ENCODE results near the gene C2CD4D. TPM values are rescaled to one million over a fixed set of nuclear protein-coding genes. Genes with fewer than 3 reads are reported as not detected.
A peak's percentile ranks its signal among the peaks of the same experiment; 100 is the strongest.

C2CD4D gene
- total RNA-seq, 1 experiment from 2014 or later, result 0.94 TPM

DNA sequence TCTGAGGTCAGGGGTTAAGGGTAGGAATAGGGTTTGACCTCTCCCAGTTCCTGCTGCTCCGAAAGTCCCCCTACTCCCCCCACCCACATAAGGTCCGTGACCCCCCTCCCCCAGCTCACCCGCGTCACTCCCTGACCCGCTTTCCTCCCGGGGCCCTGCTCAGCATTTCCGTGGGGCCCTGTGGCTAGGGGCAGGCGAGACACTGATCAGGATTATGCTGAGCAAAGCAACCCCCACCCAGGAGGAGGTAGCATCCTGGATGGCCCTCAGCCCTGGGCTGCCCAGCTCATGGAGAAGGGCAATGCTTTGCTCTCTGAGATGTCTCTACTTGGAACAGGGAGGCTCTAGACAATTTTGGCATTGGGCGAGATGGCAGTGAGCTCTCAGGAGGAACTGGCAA, 11.8 kb downstream of the C2CD4D start (continued):
- TF ChIP-seq, protein P1, sequence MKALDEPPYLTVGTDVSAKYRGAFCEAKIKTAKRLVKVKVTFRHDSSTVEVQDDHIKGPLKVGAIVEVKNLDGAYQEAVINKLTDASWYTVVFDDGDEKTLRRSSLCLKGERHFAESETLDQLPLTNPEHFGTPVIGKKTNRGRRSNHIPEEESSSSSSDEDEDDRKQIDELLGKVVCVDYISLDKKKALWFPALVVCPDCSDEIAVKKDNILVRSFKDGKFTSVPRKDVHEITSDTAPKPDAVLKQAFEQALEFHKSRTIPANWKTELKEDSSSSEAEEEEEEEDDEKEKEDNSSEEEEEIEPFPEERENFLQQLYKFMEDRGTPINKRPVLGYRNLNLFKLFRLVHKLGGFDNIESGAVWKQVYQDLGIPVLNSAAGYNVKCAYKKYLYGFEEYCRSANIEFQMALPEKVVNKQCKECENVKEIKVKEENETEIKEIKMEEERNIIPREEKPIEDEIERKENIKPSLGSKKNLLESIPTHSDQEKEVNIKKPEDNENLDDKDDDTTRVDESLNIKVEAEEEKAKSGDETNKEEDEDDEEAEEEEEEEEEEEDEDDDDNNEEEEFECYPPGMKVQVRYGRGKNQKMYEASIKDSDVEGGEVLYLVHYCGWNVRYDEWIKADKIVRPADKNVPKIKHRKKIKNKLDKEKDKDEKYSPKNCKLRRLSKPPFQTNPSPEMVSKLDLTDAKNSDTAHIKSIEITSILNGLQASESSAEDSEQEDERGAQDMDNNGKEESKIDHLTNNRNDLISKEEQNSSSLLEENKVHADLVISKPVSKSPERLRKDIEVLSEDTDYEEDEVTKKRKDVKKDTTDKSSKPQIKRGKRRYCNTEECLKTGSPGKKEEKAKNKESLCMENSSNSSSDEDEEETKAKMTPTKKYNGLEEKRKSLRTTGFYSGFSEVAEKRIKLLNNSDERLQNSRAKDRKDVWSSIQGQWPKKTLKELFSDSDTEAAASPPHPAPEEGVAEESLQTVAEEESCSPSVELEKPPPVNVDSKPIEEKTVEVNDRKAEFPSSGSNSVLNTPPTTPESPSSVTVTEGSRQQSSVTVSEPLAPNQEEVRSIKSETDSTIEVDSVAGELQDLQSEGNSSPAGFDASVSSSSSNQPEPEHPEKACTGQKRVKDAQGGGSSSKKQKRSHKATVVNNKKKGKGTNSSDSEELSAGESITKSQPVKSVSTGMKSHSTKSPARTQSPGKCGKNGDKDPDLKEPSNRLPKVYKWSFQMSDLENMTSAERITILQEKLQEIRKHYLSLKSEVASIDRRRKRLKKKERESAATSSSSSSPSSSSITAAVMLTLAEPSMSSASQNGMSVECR (CRISPR knock-in tag; IDR thresholded peaks at IDR 0.05; ENCODE audit: borderline replicate concordance), result no peak
- TF ChIP-seq SMAD4 (CRISPR knock-in tag; IDR thresholded peaks at IDR 0.05) (no peak), ZBTB21 (CRISPR knock-in tag; IDR thresholded peaks at IDR 0.05; ENCODE audit: borderline replicate concordance) (no peak), ZNF138 (CRISPR knock-in tag; conservative IDR thresholded peaks at IDR 0.05) (no peak)

DNA sequence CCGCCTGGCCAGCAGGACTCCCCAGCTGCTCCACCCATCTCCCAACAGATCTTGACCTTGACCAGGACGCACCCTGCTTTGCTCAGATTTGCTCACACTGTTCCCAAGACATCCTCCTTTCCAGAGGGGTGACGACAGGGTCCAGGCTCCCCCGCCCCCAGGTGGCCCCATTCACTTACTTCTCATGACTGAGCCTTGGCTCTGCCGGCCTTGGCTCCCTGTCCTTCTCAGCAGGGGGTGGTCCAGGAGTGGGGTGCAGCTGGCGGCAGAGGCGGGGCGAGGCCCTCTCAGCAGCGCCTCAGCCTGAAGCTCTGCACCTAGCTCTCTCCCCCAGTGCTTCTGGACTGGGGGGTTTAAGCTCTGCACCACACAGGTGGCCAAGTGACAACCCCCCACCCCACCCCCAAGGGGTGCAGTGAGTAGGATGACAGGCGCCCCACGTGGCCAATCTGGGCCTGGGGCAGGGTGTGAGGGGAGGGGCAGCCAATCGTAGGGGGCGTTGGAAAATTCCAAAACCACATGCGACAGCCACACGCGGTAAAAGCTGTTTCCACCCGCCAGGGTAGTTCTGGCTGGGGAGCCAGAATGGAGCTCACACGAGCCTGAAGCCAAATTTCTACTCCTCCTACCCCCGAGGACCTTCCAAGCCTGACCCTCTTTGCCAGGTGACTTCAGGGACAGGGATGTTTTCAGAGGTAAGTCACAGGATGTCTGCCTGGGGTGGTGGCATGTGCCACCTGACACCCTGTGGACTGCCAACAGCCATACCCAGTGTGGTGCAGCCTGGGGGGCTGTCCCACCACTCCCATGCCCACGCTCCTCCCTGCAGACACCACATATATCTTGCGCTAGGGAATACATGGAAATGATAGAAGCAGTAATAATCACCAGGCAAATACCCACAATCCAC, 13.6 kb downstream of the C2CD4D start:
- DNase-seq (ENCODE audit: low spot score) (peak; percentile 55), ATAC-seq (peak; percentile 38)
- H3K27ac Mint-ChIP-seq, result no peak overlapping the region
- CTCF ChIA-PET, result interaction anchor here (0.6 to 2.6 kb wide), 9 partner anchors 10 to 396 kb away, joined by 3 to 15 read pairs (median 4); partner anchors contain the start of genes C2CD4D, CELF3 and TDRKH
- peaks cover 47% of the 10 kb centered on the region for H3K4me1 Mint-ChIP-seq
- H3K9me3 Mint-ChIP-seq, result no peaks in the 10 kb centered on the region
- H3K4me3 Mint-ChIP-seq, result peak overlapping the region; percentile 24
- H3K36me3 Mint-ChIP-seq, result no peaks in the 10 kb centered on the region
- TF ChIP-seq, protein P2, sequence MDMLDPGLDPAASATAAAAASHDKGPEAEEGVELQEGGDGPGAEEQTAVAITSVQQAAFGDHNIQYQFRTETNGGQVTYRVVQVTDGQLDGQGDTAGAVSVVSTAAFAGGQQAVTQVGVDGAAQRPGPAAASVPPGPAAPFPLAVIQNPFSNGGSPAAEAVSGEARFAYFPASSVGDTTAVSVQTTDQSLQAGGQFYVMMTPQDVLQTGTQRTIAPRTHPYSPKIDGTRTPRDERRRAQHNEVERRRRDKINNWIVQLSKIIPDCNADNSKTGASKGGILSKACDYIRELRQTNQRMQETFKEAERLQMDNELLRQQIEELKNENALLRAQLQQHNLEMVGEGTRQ (CRISPR knock-in tag; IDR thresholded peaks at IDR 0.05), result peak; percentile 74
- TF ChIP-seq NFYB (CRISPR knock-in tag; conservative IDR thresholded peaks at IDR 0.05; ENCODE audit: low read depth) (peak; percentile 76), ZNF423 (CRISPR knock-in tag; IDR thresholded peaks at IDR 0.05) (peak; percentile 69)
- TF ChIP-seq, protein P3, sequence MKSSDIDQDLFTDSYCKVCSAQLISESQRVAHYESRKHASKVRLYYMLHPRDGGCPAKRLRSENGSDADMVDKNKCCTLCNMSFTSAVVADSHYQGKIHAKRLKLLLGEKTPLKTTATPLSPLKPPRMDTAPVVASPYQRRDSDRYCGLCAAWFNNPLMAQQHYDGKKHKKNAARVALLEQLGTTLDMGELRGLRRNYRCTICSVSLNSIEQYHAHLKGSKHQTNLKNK (CRISPR knock-in tag; IDR thresholded peaks at IDR 0.05), result no peak
- TF ChIP-seq, protein P4, sequence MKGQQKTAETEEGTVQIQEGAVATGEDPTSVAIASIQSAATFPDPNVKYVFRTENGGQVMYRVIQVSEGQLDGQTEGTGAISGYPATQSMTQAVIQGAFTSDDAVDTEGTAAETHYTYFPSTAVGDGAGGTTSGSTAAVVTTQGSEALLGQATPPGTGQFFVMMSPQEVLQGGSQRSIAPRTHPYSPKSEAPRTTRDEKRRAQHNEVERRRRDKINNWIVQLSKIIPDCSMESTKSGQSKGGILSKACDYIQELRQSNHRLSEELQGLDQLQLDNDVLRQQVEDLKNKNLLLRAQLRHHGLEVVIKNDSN (CRISPR knock-in tag; IDR thresholded peaks at IDR 0.05), result peak; percentile 51; the same call in 1 of the 2 replicates
- TF ChIP-seq, protein P5, sequence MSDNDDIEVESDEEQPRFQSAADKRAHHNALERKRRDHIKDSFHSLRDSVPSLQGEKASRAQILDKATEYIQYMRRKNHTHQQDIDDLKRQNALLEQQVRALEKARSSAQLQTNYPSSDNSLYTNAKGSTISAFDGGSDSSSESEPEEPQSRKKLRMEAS (CRISPR knock-in tag; IDR thresholded peaks at IDR 0.05), result peak; percentile 56; the same call in 1 of the 2 replicates
- peaks cover 6% of the 10 kb centered on the region; the same call in 1 of the 2 replicates for H3K27me3 Mint-ChIP-seq (ENCODE audit: low read depth)
- POLR2A ChIA-PET, result no interaction called here

DNA sequence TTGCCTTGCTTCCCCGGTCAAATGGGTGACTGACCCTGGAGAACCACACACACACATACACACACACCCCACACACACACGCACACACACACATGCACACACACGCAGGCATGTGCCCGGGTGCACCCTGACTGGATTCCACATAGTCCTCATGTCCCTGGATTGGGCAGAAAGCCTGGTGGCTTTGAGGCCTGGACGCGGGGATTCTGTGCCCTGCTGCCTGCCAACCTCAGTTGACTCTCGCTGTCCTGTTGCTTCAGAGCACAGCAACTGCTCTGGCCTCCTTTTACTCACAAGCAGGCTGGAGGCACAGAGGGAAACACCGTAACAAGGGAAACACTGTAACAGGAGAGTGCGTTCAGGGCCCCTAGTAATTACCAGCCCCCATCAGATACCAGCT, 14.4 kb downstream of the C2CD4D start:
- DNase-seq (ENCODE audit: low spot score), result no peak
- CTCF ChIA-PET, result interaction anchor here (1.3 to 2.6 kb wide), 5 partner anchors 11 to 108 kb away, joined by 4 to 15 read pairs (median 6); partner anchors contain the start of genes C2CD4D and CELF3

More for the DNA sequence above, 14.4 kb downstream of the C2CD4D start:
- POLR2A ChIA-PET, result no interaction called here
- ATAC-seq, result no peak
- H3K4me3 Mint-ChIP-seq, result no peak overlapping the region
- H3K9me3 Mint-ChIP-seq, result no peaks in the 10 kb centered on the region
- H3K4me1 Mint-ChIP-seq, result peaks cover 41% of the 10 kb centered on the region
- H3K27ac Mint-ChIP-seq, result no peak overlapping the region
- H3K27me3 Mint-ChIP-seq (ENCODE audit: low read depth), result peaks cover 6% of the 10 kb centered on the region; the same call in 1 of the 2 replicates
- TF ChIP-seq, protein P6, sequence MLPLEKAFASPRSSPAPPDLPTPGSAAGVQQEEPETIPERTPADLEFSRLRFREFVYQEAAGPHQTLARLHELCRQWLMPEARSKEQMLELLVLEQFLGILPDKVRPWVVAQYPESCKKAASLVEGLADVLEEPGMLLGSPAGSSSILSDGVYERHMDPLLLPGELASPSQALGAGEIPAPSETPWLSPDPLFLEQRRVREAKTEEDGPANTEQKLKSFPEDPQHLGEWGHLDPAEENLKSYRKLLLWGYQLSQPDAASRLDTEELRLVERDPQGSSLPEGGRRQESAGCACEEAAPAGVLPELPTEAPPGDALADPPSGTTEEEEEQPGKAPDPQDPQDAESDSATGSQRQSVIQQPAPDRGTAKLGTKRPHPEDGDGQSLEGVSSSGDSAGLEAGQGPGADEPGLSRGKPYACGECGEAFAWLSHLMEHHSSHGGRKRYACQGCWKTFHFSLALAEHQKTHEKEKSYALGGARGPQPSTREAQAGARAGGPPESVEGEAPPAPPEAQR (CRISPR knock-in tag; IDR thresholded peaks at IDR 0.05), result no peak
- TF ChIP-seq FOXJ3 (CRISPR knock-in tag; IDR thresholded peaks at IDR 0.05; ENCODE audit: borderline replicate concordance), result no peak
- H3K36me3 Mint-ChIP-seq, result no peaks in the 10 kb centered on the region

Data from WTC11 (cell line).